C4-2B (cell line): Measurements from ENCODE around the gene TBC1D22B.

Experiments
- ZFX ChIP-seq: fragments of 450-650 bp; IDR thresholded peaks from 2 replicates; pipeline ENCODE4 v1.6.1; 2017
- TF ChIP-seq, protein P1 (sequence below): fragments of 450-650 bp; conservative IDR thresholded peaks from 2 replicates; pipeline ENCODE4 v1.5.1; 2017; ENCODE audit warnings: mild to moderate bottlenecking

DNA sequence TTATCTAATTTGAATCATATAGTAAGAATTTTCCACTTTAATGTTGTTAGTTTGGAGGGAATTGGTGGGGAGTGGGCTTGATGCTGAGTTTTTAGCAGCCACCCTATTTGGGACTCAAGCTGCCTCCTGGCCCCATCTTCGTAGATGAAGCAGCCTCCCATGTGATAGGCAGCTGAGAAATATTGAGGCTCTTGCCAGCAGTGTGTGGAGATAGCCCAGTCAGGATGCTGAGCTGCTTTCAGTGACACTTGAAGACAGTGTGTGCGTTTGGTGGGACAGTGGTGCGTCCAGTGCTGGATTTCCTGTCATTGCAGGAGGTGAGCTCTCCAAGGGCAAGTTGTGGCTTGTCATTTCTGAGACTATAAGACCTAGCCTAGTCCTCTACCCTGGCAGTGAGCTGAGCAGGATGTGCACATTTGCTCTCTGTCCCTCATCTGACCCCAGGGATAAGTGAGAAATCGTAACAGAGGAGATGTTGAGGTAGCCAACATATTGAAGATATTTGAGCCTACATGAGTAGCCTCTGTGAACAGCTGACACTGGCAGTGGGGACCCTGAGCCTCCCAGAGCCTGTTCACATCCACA, 48.4 kb downstream of the TBC1D22B start:
- TF ChIP-seq, protein P1, sequence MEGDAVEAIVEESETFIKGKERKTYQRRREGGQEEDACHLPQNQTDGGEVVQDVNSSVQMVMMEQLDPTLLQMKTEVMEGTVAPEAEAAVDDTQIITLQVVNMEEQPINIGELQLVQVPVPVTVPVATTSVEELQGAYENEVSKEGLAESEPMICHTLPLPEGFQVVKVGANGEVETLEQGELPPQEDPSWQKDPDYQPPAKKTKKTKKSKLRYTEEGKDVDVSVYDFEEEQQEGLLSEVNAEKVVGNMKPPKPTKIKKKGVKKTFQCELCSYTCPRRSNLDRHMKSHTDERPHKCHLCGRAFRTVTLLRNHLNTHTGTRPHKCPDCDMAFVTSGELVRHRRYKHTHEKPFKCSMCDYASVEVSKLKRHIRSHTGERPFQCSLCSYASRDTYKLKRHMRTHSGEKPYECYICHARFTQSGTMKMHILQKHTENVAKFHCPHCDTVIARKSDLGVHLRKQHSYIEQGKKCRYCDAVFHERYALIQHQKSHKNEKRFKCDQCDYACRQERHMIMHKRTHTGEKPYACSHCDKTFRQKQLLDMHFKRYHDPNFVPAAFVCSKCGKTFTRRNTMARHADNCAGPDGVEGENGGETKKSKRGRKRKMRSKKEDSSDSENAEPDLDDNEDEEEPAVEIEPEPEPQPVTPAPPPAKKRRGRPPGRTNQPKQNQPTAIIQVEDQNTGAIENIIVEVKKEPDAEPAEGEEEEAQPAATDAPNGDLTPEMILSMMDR: no peak
- no peak for TF ChIP-seq ZFX
